Measurements from ENCODE around the gene ADCY9.

The ADCY9 gene

GRCh38 chr16:4025428-4025827, 90.8 kb downstream of the ADCY9 start:
- no peak for DNase-seq

- DNase-seq = no peak
Observed at GRCh38 chr16:4021916-4022315, 94.3 kb downstream of the ADCY9 start.

GRCh38 chr16:4021070-4021779, 95.0 kb downstream of the ADCY9 start:
- peak; percentile 68 for DNase-seq

GRCh38 chr16:4019371-4019791, 96.9 kb downstream of the ADCY9 start:
- no peak for DNase-seq

GRCh38 chr16:4018391-4018790, 97.9 kb downstream of the ADCY9 start:
- DNase-seq = no peak

- no peak for DNase-seq
Observed at GRCh38 chr16:4017807-4018206, 98.4 kb downstream of the ADCY9 start.

GRCh38 chr16:4016658-4017057, 99.6 kb downstream of the ADCY9 start:
- no peak for DNase-seq

- no peak for DNase-seq
Observed at GRCh38 chr16:4016005-4016352, 100.3 kb downstream of the ADCY9 start.

GRCh38 chr16:4015275-4016004, 100.8 kb downstream of the ADCY9 start:
- DNase-seq = no peak

GRCh38 chr16:4011940-4012629, 104.2 kb downstream of the ADCY9 start:
- no peak for DNase-seq

- no peak for DNase-seq
Observed at GRCh38 chr16:4011225-4011939, 104.9 kb downstream of the ADCY9 start.

- no peak for DNase-seq
Observed at GRCh38 chr16:4010225-4011158, 105.8 kb downstream of the ADCY9 start.

- no peak for DNase-seq
Observed at GRCh38 chr16:4009177-4009576, 107.1 kb downstream of the ADCY9 start.

GRCh38 chr16:4008116-4008515, 108.1 kb downstream of the ADCY9 start:
- DNase-seq = no peak

- DNase-seq = no peak
Observed at GRCh38 chr16:4006397-4006999, 109.7 kb downstream of the ADCY9 start.

GRCh38 chr16:4005731-4006130, 110.5 kb downstream of the ADCY9 start:
- DNase-seq = no peak

- DNase-seq = no peak
Observed at GRCh38 chr16:4005281-4005680, 111.0 kb downstream of the ADCY9 start.

- DNase-seq = no peak
Observed at GRCh38 chr16:4004206-4004605, 112.0 kb downstream of the ADCY9 start.

GRCh38 chr16:4003576-4003975, 112.7 kb downstream of the ADCY9 start:
- DNase-seq = no peak

GRCh38 chr16:4003166-4003565, 113.1 kb downstream of the ADCY9 start:
- no peak for DNase-seq

- no peak for DNase-seq
Observed at GRCh38 chr16:4002121-4002520, 114.1 kb downstream of the ADCY9 start.
